Fibroblast of mammary gland (primary cell): ENCODE measurements around the gene PTP4A1.

Source experiments
- DNase-seq: peaks from one replicate; pipeline ENCODE4 v3.0.0-alpha.2; 2010; ENCODE audit warnings: low read depth
- H3K4me3 ChIP-seq: 2 replicates; pipeline ENCODE4 v1.5.1; 2011; ENCODE audit warnings: low read depth, mild to moderate bottlenecking, low read length, moderate library complexity; ENCODE audit not compliant: control insufficient read depth
- CTCF ChIP-seq: conservative IDR thresholded peaks from 2 replicates; pipeline ENCODE4 v1.5.1; 2011; ENCODE audit warnings: low read depth, low read length, inconsistent platforms; ENCODE audit not compliant: control insufficient read depth, insufficient read depth

The PTP4A1 gene

DNA sequence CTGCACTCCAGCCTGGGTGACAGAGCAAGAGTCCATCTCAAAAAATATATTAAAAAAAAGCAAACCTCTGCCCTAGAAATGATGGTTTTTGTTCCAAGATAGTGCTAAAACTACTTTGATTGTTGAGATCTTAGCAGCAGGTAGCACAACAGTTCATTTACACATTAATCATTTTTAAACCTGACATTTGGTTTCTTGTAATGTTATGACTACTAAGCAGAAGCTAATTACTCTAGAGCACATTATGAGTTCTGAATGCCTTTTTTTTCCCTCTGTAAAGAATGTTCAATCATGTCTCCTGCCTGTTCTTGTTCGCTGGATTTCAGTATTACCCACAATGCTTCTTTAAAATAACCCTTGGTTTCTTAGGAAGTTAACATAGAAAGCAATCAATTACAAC lies 38.7 kb downstream of the PTP4A1 start:
- DNase-seq, result no peak
- no peak overlapping the region for H3K4me3 ChIP-seq
- no peak for TF ChIP-seq CTCF

DNA sequence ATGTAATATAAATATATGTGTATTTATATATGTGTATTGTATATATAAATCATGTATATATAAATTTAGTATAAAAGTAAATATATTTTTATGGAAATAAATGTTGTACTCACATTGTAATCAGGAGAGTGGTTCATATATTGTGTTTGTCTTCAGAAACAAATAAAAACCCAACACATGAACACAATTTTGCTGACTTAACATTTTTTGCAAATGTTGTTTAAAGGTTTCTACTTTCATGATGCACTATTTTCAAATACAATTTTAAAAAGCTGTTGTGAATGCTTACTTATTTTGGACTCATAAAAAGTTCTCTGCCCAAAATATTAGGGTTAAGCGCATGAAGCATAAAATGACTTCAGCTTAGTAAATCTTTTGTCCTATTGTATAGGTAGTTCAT lies 39.3 kb downstream of the PTP4A1 start:
- no peak for TF ChIP-seq CTCF
- DNase-seq, result no peak
- no peak overlapping the region for H3K4me3 ChIP-seq

DNA sequence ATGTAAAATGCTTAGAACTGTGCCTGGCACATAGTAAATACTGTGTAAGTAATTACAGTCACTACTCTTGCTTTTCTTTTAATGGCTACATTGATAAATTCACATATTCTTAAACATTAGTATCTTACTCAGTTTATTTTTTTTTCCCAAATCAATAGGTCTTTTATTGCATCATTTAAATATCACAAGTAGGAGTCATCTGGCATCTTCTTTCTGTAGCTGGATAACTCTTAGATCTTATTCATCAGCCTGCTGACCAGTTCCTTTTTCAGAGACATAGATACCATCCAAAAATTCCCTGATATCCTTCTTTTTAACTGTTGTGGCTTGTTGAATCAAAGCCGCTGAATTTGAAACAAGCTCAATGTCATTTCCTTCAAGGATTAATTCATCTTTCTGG lies 43.3 kb downstream of the PTP4A1 start:
- TF ChIP-seq CTCF, result no peak
- DNase-seq, result peak; percentile 33
- H3K4me3 ChIP-seq, result no peak overlapping the region
